ENCODE data around the gene YOD1. TPM values are rescaled to one million over a fixed set of nuclear protein-coding genes. Genes with fewer than 3 reads are reported as not detected.
A peak's percentile ranks its signal among the peaks of the same experiment; 100 is the strongest.

Gene YOD1
- total RNA-seq, 1 donor from 2014 or later: 7.9 TPM

DNA sequence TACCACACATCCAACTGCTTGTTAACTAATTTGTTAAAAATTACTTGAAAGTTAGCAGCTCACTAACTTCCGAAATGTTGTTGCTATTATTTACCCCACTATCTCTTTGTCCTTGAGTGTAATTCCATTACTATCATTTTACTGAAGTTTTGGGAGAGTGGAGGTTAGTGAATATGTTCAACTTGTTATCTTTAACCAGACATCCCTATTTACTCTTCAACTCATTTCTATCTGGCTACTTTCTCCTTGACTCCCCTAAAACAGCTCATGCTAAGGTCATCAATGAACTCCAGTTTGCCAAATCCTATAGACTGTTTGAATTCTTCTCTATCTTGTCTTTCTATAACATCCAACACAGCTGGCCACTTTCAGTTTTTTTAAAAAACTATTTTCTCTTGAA, 14.1 kb downstream of the YOD1 start:
- ATAC-seq: no peak
- no peak overlapping the region for H3K4me3 ChIP-seq
- TF ChIP-seq, protein P1, sequence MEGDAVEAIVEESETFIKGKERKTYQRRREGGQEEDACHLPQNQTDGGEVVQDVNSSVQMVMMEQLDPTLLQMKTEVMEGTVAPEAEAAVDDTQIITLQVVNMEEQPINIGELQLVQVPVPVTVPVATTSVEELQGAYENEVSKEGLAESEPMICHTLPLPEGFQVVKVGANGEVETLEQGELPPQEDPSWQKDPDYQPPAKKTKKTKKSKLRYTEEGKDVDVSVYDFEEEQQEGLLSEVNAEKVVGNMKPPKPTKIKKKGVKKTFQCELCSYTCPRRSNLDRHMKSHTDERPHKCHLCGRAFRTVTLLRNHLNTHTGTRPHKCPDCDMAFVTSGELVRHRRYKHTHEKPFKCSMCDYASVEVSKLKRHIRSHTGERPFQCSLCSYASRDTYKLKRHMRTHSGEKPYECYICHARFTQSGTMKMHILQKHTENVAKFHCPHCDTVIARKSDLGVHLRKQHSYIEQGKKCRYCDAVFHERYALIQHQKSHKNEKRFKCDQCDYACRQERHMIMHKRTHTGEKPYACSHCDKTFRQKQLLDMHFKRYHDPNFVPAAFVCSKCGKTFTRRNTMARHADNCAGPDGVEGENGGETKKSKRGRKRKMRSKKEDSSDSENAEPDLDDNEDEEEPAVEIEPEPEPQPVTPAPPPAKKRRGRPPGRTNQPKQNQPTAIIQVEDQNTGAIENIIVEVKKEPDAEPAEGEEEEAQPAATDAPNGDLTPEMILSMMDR (IDR thresholded peaks at IDR 0.05): no peak
- H3K4me1 ChIP-seq: no peaks in the 10 kb centered on the region
- DNase-seq: no peak
- no peaks in the 10 kb centered on the region for H3K36me3 ChIP-seq
- no peaks in the 10 kb centered on the region for H3K9me3 ChIP-seq
- no peak overlapping the region for H3K27ac ChIP-seq
- no peaks in the 10 kb centered on the region for H3K27me3 ChIP-seq (ENCODE audit: low read depth)
- intact Hi-C loops (cut with DNase I): no loop called here

DNA sequence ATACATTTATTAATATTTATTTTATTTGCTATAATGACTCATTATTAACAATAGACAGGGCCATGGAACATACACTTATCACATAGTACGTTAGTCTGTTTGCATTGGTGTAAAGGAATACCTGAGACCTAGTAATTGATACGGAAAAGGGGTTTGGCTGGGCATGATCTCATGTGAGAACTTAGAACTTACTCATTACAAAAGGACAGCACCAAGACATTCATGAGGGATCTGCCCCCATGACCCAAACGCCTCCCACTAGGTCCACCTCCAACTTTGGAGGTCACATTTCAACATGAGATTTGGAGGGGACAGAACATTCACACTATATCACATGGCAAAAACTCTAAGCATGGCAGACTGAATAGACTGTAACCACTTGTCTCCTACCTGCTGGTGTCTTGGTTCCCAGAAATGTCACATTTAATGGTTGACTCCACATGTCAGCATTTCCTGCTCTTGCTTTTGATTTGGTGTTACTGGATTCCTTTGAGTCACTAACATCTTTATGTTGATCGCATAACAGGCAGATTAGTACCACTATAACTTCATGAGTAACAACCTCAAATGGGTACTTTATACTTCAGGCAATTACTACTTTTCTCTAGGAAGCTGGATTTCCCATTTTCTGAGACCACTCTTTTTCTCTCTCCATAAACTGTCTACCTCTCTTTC, 15.0 kb downstream of the YOD1 start:
- Histone ChIP-seq H3K4me3 (no peak overlapping the region), H3K4me1 (no peaks in the 10 kb centered on the region), H3K27me3 (ENCODE audit: low read depth) (no peaks in the 10 kb centered on the region), H3K36me3 (no peaks in the 10 kb centered on the region), H3K27ac (no peak overlapping the region), H3K9me3 (no peaks in the 10 kb centered on the region)
- DNase-seq (no peak), ATAC-seq (no peak)
- TF ChIP-seq, protein P1 (IDR thresholded peaks at IDR 0.05): no peak
- intact Hi-C loops (cut with DNase I): no loop called here

DNA sequence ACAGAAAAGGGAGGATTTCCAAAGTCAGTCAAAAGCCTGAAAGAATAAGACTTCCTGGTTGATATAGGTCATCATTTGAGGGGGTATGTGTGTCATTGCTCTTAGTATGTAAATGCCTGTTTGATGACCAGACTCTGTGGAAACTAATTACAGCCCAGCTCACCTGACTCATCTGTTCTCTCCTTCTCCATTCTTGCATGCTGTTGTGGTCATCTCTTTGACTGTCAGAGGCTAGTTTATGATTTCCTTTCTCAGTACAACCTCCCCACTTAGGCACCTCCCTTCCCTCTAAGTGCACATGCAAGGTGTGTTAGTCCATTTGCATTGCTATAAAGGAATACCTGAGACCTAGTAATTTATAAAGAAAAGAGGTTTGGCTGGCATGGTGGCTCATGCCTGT, 16.0 kb downstream of the YOD1 start:
- DNase-seq (no peak), ATAC-seq (no peak)
- TF ChIP-seq, protein P1 (IDR thresholded peaks at IDR 0.05): no peak
- no peaks in the 10 kb centered on the region for H3K9me3 ChIP-seq
- no peaks in the 10 kb centered on the region for H3K4me1 ChIP-seq
- intact Hi-C loops (cut with DNase I): no loop called here
- no peak overlapping the region for H3K4me3 ChIP-seq
- H3K36me3 ChIP-seq: no peaks in the 10 kb centered on the region
- no peaks in the 10 kb centered on the region for H3K27me3 ChIP-seq (ENCODE audit: low read depth)
- H3K27ac ChIP-seq: no peak overlapping the region

DNA sequence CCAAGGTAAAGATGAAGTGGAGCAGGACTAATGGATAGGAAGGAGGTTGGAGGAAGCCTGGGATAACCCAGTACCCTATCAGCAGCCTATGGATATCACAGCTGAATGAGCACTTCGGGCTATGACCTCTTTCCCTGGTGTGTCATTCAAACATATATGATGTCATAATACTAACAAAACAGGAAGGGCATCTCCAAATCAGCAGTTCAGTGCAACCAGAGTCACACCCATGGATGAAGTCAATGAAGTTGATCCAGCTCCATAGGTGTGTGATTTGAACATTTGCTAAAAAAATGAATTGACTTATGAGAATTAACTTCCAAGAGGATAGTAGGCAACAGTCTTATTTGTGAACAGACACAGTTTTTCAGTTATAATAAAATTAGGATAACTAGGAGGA, 16.8 kb downstream of the YOD1 start:
- intact Hi-C loops (cut with DNase I): no loop called here
- H3K27ac ChIP-seq: no peak overlapping the region
- TF ChIP-seq, protein P1 (IDR thresholded peaks at IDR 0.05): no peak
- H3K9me3 ChIP-seq: no peaks in the 10 kb centered on the region
- no peaks in the 10 kb centered on the region for H3K4me1 ChIP-seq
- H3K36me3 ChIP-seq: no peaks in the 10 kb centered on the region
- DNase-seq (no peak), ATAC-seq (no peak)
- H3K4me3 ChIP-seq: no peak overlapping the region
- no peaks in the 10 kb centered on the region for H3K27me3 ChIP-seq (ENCODE audit: low read depth)

DNA sequence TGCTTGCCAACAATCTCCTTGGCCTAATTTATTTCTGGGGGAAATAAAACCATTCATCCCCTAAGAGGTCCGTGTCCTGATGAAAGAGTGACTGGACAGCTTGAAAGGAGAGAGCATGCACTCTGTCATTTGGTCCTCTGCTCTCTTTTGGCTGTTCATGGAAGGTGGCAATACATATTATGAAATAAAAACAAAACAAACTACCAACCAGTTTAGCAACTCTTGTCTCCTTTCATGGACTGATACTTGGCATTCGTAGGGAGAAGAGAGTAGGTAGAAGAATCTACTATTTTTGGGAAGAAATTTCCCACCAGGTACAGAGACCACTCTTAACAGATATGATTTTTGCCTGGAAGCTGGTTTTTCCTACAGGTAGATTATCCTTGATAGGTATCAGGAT, 17.7 kb downstream of the YOD1 start:
- ATAC-seq: no peak
- TF ChIP-seq, protein P1 (IDR thresholded peaks at IDR 0.05): no peak
- intact Hi-C loops (cut with DNase I): no loop called here
- Histone ChIP-seq H3K4me1 (no peaks in the 10 kb centered on the region), H3K9me3 (no peaks in the 10 kb centered on the region), H3K27me3 (ENCODE audit: low read depth) (no peaks in the 10 kb centered on the region), H3K4me3 (peak overlapping the region; percentile 12), H3K27ac (peak overlapping the region; percentile 32), H3K36me3 (no peaks in the 10 kb centered on the region)
- DNase-seq: no peak
